ENCODE measurements around the gene MPHOSPH8.

DNA sequence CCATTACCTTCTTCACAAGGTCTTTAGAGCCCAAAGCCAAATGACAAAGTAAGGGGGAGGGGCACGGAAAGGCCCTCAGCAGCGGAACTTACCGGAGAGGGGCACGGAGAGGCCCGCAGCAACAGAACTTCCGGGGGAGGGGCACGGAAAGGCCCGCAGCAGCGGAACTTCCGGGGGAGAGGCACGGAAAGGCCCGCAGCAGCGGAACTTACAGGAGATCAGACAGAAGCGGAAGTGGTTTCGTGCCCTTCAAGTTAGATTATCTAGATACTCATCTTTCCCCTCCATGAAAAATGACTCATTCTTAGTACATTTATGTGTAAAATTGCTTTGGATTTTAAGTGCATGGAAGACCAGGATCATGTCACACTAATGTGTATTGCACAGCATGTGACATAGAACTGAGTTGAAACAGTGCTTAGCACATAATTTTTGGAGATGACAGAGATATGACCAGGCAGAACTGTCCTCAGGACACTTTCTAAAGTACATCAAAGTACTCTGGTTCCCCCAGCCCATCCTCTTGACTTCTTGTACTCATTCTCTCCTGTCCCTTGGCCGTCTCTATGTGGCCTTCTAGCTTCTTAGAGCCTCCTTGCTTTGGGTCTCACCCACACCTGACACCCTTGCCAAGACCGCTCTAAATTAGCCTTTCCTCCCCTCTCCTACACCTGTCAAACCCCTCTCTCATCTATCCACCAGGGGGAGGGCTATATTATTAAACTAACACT is 46.4 kb upstream of the MPHOSPH8 start:
- TF ChIP-seq, protein P1, sequence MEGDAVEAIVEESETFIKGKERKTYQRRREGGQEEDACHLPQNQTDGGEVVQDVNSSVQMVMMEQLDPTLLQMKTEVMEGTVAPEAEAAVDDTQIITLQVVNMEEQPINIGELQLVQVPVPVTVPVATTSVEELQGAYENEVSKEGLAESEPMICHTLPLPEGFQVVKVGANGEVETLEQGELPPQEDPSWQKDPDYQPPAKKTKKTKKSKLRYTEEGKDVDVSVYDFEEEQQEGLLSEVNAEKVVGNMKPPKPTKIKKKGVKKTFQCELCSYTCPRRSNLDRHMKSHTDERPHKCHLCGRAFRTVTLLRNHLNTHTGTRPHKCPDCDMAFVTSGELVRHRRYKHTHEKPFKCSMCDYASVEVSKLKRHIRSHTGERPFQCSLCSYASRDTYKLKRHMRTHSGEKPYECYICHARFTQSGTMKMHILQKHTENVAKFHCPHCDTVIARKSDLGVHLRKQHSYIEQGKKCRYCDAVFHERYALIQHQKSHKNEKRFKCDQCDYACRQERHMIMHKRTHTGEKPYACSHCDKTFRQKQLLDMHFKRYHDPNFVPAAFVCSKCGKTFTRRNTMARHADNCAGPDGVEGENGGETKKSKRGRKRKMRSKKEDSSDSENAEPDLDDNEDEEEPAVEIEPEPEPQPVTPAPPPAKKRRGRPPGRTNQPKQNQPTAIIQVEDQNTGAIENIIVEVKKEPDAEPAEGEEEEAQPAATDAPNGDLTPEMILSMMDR (IDR thresholded peaks at IDR 0.05; ENCODE audit: low read depth, low read length, poor library complexity, severe bottlenecking): no peak
- no peak for TF ChIP-seq EZH2phosphoT487 (IDR thresholded peaks at IDR 0.05; ENCODE audit: borderline replicate concordance, low read length)

Data from DOHH2 (cell line).